Neural cell (in vitro differentiated cells): ENCODE results near the gene SGK2. TPM values are rescaled to one million over a fixed set of nuclear protein-coding genes. Genes with fewer than 3 reads are reported as not detected.
"Not testable (repeated sequence)": the region's sequence is repeated elsewhere in the genome, so short reads cannot be mapped to it uniquely, and the experiment has no call there.

Experiments used
- H2AFZ ChIP-seq: fragments of 200-600, 300-800 bp; sonication (generic), shearing (Covaris generic); 2 replicates; pipeline ENCODE4 v1.6.0; 2014; ENCODE audit warnings: low read depth, mild to moderate bottlenecking, antibody characterized with exemption, low read length, moderate library complexity
- H3F3A ChIP-seq: fragments of 200-600 bp; shearing (Covaris generic); 2 replicates; pipeline ENCODE4 v1.6.1; 2016; ENCODE audit warnings: mild to moderate bottlenecking, moderate library complexity, mixed read lengths, antibody characterized with exemption, low read length; ENCODE audit not compliant: insufficient read depth, poor library complexity, severe bottlenecking
- H3K27ac ChIP-seq: fragments of 200-600, 300-800 bp; sonication (generic), shearing (Covaris generic); 2 replicates; pipeline ENCODE4 v1.5.1; 2014; ENCODE audit warnings: mild to moderate bottlenecking, low read length, moderate library complexity
- H3K27me3 ChIP-seq: fragments of 300-800, 200-600 bp; sonication (generic), shearing (Covaris generic); 2 replicates; pipeline ENCODE4 v1.6.0; 2014; ENCODE audit warnings: mild to moderate bottlenecking, low read depth, low read length, moderate library complexity; ENCODE audit not compliant: insufficient read depth
- H3K36me3 ChIP-seq: fragments of 300-800, 200-600 bp; sonication (generic), shearing (Covaris generic); 2 replicates; pipeline ENCODE4 v1.5.1; 2014; ENCODE audit warnings: mild to moderate bottlenecking, antibody characterized with exemption, low read length, moderate library complexity; ENCODE audit not compliant: insufficient read depth
- H3K4me2 ChIP-seq: fragments of 300-800, 200-600 bp; sonication (generic), shearing (Covaris generic); 2 replicates; pipeline ENCODE4 v1.6.0; 2014; ENCODE audit warnings: mild to moderate bottlenecking, low read length
- H3K4me3 ChIP-seq: fragments of 300-800, 200-600 bp; sonication (generic), shearing (Covaris generic); 2 replicates; pipeline ENCODE4 v1.5.1; 2014; ENCODE audit warnings: mild to moderate bottlenecking, low read length, moderate library complexity
- H3K79me2 ChIP-seq: fragments of 200-600 bp; shearing (Covaris generic); replicated peaks from 2 replicates; pipeline ENCODE4 v1.6.0; 2014; ENCODE audit warnings: mild to moderate bottlenecking, low read length, moderate library complexity; ENCODE audit not compliant: insufficient read depth
- H3K9ac ChIP-seq: fragments of 300-800, 200-600 bp; sonication (generic), shearing (Covaris generic); 2 replicates; pipeline ENCODE4 v1.6.1; 2016; ENCODE audit warnings: mild to moderate bottlenecking, low read length, mixed read lengths
- H3K9me2 ChIP-seq: fragments of 200-600 bp; shearing (Covaris generic); 2 replicates; pipeline ENCODE4 v1.6.1; 2016; ENCODE audit warnings: mild to moderate bottlenecking, low read length, mixed read lengths; ENCODE audit not compliant: insufficient read depth
- H3K9me3 ChIP-seq: fragments of 200-600, 300-800 bp; sonication (generic), shearing (Covaris generic); 2 replicates; pipeline ENCODE4 v1.6.1; 2016; ENCODE audit warnings: mild to moderate bottlenecking, mixed run types, low read length, moderate library complexity, mixed read lengths
- H4K20me1 ChIP-seq: fragments of 200-600 bp; shearing (Covaris generic); 2 replicates; pipeline ENCODE4 v1.6.1; 2016; ENCODE audit warnings: mild to moderate bottlenecking, mixed run types; ENCODE audit not compliant: insufficient read depth
- EP300 ChIP-seq: fragments of 450-650 bp; conservative IDR thresholded peaks from 2 replicates; pipeline ENCODE4 v1.6.1; 2014; ENCODE audit warnings: antibody characterized with exemption, mild to moderate bottlenecking, moderate library complexity; ENCODE audit not compliant: poor library complexity, severe bottlenecking
- EZH2 ChIP-seq: fragments of 200-600, 300-800 bp; shearing (Covaris generic), sonication (generic); IDR thresholded peaks from 2 replicates; pipeline ENCODE4 v1.6.1; 2014; ENCODE audit warnings: antibody characterized with exemption, low read length, borderline replicate concordance, mild to moderate bottlenecking; ENCODE audit not compliant: insufficient read depth, poor library complexity, severe bottlenecking
- MXI1 ChIP-seq: fragments of 450-650 bp; conservative IDR thresholded peaks from 2 replicates; pipeline ENCODE4 v1.6.1; 2014; ENCODE audit warnings: antibody characterized with exemption, mild to moderate bottlenecking; ENCODE audit not compliant: poor library complexity, severe bottlenecking
- POLR2AphosphoS5 ChIP-seq: IDR thresholded peaks from 2 replicates; pipeline ENCODE4 v1.6.1; 2012
- RAD21 ChIP-seq: fragments of 450-650 bp; conservative IDR thresholded peaks from 2 replicates; pipeline ENCODE4 v1.6.1; 2014; ENCODE audit warnings: antibody characterized with exemption, mild to moderate bottlenecking, moderate library complexity
- SMC3 ChIP-seq: fragments of 450-650 bp; conservative IDR thresholded peaks from 2 replicates; pipeline ENCODE4 v1.6.1; 2014; ENCODE audit warnings: antibody characterized with exemption, mild to moderate bottlenecking, moderate library complexity; ENCODE audit not compliant: poor library complexity
- TAF1 ChIP-seq: IDR thresholded peaks from 2 replicates; pipeline ENCODE4 v1.6.1; 2012; ENCODE audit warnings: low read depth
- polyA plus RNA-seq: library from polyadenylated mRNA; depleted of rRNA; stranded (reverse); fragments of >200 nt; gene quantifications from 2 replicates; pipeline ENCODE4 v1.2.3, GENCODE V29; 2014
- TF ChIP-seq, protein P1 (sequence below): IDR thresholded peaks from 2 replicates; pipeline ENCODE4 v1.6.1; 2012; ENCODE audit warnings: borderline replicate concordance
- TF ChIP-seq, protein P2 (sequence below): fragments of 450-650 bp; IDR thresholded peaks from 2 replicates; pipeline ENCODE4 v1.5.1; 2014; ENCODE audit warnings: antibody characterized with exemption, mild to moderate bottlenecking, moderate library complexity; ENCODE audit not compliant: poor library complexity, severe bottlenecking

SGK2 gene
- polyA plus RNA-seq, 1 donor from 2014 or later = 0.81 TPM

DNA sequence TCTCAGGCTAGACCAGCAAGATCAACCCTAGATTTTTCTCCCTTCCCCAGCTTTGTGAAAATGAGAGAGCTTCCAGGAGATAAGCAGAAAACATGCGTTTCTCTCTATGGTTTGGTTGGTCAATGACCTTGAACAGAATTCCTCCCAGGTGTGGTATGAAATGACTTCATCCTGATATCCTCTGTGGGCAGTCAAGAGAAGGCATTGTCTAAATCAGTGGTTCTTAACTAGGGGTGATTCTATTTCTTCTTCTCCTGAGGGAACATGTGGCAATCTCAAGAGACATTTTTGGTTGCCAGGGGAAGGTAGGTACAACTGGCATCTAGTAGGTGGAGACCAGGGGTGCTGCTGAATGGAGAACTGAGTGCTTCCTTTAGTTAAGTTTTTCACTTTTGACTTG, 44.3 kb downstream of the SGK2 start:
- Histone ChIP-seq H3K27ac (no peak overlapping the region), H3F3A (no peaks in the 10 kb centered on the region), H2AFZ (no peak overlapping the region), H3K4me2 (no peak overlapping the region), H3K36me3 (no peaks in the 10 kb centered on the region), H3K4me3 (no peak overlapping the region), H4K20me1 (no peaks in the 10 kb centered on the region), H3K9ac (no peak overlapping the region), H3K9me3 (no peaks in the 10 kb centered on the region), H3K27me3 (no peaks in the 10 kb centered on the region), H3K9me2 (no peaks in the 10 kb centered on the region), H3K79me2 (no peaks in the 10 kb centered on the region)
- no peak for TF ChIP-seq MXI1
- TF ChIP-seq, protein P1, sequence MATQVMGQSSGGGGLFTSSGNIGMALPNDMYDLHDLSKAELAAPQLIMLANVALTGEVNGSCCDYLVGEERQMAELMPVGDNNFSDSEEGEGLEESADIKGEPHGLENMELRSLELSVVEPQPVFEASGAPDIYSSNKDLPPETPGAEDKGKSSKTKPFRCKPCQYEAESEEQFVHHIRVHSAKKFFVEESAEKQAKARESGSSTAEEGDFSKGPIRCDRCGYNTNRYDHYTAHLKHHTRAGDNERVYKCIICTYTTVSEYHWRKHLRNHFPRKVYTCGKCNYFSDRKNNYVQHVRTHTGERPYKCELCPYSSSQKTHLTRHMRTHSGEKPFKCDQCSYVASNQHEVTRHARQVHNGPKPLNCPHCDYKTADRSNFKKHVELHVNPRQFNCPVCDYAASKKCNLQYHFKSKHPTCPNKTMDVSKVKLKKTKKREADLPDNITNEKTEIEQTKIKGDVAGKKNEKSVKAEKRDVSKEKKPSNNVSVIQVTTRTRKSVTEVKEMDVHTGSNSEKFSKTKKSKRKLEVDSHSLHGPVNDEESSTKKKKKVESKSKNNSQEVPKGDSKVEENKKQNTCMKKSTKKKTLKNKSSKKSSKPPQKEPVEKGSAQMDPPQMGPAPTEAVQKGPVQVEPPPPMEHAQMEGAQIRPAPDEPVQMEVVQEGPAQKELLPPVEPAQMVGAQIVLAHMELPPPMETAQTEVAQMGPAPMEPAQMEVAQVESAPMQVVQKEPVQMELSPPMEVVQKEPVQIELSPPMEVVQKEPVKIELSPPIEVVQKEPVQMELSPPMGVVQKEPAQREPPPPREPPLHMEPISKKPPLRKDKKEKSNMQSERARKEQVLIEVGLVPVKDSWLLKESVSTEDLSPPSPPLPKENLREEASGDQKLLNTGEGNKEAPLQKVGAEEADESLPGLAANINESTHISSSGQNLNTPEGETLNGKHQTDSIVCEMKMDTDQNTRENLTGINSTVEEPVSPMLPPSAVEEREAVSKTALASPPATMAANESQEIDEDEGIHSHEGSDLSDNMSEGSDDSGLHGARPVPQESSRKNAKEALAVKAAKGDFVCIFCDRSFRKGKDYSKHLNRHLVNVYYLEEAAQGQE = no peak
- no peak for TF ChIP-seq POLR2AphosphoS5
- no peak for TF ChIP-seq RAD21

DNA sequence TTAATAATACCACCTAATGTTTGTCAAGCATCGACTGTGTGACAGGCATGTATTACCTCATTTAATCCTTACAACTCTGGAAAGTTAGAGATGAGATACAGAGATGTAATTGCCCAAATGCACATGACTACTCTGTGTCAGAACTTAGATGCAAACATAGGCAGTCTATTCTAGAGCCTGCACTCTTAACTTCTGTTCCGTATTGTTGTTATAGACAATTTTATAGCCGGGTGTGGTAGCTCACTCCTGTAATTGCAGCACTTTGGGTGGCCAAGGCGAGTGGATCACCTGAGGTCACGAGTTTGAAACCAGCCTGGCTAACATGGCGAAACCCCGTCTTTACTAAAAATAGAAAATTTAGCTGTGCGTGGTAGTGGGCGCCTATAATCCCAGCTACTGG, 46.9 kb downstream of the SGK2 start:
- no peaks in the 10 kb centered on the region for H3K9me2 ChIP-seq
- no peak overlapping the region for H3K9ac ChIP-seq
- no peak overlapping the region for H3K27ac ChIP-seq
- no peak overlapping the region for H2AFZ ChIP-seq
- no peaks in the 10 kb centered on the region for H3K36me3 ChIP-seq
- no peak overlapping the region for H3K4me2 ChIP-seq
- H3K79me2 ChIP-seq = no peaks in the 10 kb centered on the region
- no peaks in the 10 kb centered on the region for H4K20me1 ChIP-seq
- TF ChIP-seq, protein P1 = no peak
- TF ChIP-seq RAD21 = no peak
- TF ChIP-seq TAF1 = no peak
- TF ChIP-seq POLR2AphosphoS5 = no peak
- no peak for TF ChIP-seq EP300
- TF ChIP-seq SMC3 = no peak
- TF ChIP-seq, protein P2, sequence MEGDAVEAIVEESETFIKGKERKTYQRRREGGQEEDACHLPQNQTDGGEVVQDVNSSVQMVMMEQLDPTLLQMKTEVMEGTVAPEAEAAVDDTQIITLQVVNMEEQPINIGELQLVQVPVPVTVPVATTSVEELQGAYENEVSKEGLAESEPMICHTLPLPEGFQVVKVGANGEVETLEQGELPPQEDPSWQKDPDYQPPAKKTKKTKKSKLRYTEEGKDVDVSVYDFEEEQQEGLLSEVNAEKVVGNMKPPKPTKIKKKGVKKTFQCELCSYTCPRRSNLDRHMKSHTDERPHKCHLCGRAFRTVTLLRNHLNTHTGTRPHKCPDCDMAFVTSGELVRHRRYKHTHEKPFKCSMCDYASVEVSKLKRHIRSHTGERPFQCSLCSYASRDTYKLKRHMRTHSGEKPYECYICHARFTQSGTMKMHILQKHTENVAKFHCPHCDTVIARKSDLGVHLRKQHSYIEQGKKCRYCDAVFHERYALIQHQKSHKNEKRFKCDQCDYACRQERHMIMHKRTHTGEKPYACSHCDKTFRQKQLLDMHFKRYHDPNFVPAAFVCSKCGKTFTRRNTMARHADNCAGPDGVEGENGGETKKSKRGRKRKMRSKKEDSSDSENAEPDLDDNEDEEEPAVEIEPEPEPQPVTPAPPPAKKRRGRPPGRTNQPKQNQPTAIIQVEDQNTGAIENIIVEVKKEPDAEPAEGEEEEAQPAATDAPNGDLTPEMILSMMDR = no peak
- TF ChIP-seq EZH2 = no peak
- TF ChIP-seq MXI1 = no peak
- H3K4me3 ChIP-seq = no peak overlapping the region
- H3K27me3 ChIP-seq = no peaks in the 10 kb centered on the region
- H3F3A ChIP-seq = no peaks in the 10 kb centered on the region
- H3K9me3 ChIP-seq = no peaks in the 10 kb centered on the region

DNA sequence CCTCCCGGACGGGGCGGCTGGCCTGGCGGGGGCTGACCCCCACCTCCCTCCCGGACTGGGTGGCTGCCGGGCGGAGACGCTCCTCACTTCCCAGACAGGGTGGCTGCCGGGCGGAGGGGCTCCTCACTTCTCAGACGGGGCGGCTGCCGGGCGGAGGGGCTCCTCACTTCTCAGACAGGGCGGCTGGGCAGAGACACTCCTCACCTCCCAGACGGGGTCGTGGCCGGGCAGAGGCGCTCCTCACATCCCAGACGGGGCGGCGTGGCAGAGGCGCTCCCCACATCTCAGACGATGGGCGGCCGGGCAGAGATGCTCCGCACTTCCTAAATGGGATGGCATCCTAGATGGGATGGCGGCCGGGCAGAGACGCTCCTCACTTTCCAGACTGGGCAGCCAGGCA, 48.5 kb downstream of the SGK2 start:
- H3K79me2 ChIP-seq, H3K9me2 ChIP-seq, H3K4me3 ChIP-seq, H3F3A ChIP-seq, H2AFZ ChIP-seq, H3K9me3 ChIP-seq, H3K27me3 ChIP-seq, H3K27ac ChIP-seq, H3K36me3 ChIP-seq, H3K9ac ChIP-seq, H3K4me2 ChIP-seq, H4K20me1 ChIP-seq: not testable (repeated sequence)
